GM11168 (cell line): Measurements from ENCODE around the gene SPIRE2.
"Not testable (repeated sequence)": the region's sequence is repeated elsewhere in the genome, so short reads cannot be mapped to it uniquely, and the experiment has no call there.

Experiments
- in situ Hi-C: fragments of 300-500 bp; cut with MboI; formaldehyde crosslinking; loops from one replicate; pipeline ENCODE4 v1.12.0; 2022; ENCODE audit warnings: low sequenced_read_pairs; ENCODE audit not compliant: unreplicated experiment

Gene SPIRE2

GRCh38 chr16:89859615-89860007, 31.3 kb downstream of the SPIRE2 start:
- in situ Hi-C loops: loop anchor here (10.0 kb wide), 1 partner anchor 155 kb away; the partner anchor contains the start of gene SPATA2L

- in situ Hi-C loops: loop anchor here (10.0 kb wide), 1 partner anchor 156 kb away; the partner anchor contains the start of gene SPATA2L
Observed at GRCh38 chr16:89860747-89861304, 32.6 kb downstream of the SPIRE2 start.

- in situ Hi-C loops: loop anchor here (10.0 kb wide), 1 partner anchor 157 kb away; the partner anchor contains the start of gene SPATA2L
Observed at GRCh38 chr16:89861648-89862047, 33.4 kb downstream of the SPIRE2 start.

- in situ Hi-C loops: loop anchor here (10.0 kb wide), 1 partner anchor 158 kb away; the partner anchor contains the start of gene SPATA2L
Observed at GRCh38 chr16:89862732-89863131, 34.5 kb downstream of the SPIRE2 start.

GRCh38 chr16:89863741-89864526, 35.7 kb downstream of the SPIRE2 start:
- in situ Hi-C loops: loop anchor here (10.0 kb wide), 1 partner anchor 159 kb away; the partner anchor contains the start of gene SPATA2L

- in situ Hi-C loops: loop anchor here (10.0 kb wide), 1 partner anchor 160 kb away; the partner anchor contains the start of gene SPATA2L
Observed at GRCh38 chr16:89864527-89864820, 36.2 kb downstream of the SPIRE2 start.

GRCh38 chr16:89867918-89868317, 39.6 kb downstream of the SPIRE2 start:
- in situ Hi-C loops: loop anchor here (10.0 kb wide), 1 partner anchor 163 kb away; the partner anchor contains the start of gene SPATA2L

GRCh38 chr16:89869911-89870310, 41.6 kb downstream of the SPIRE2 start:
- in situ Hi-C loops: loop anchor here (10.0 kb wide), 1 partner anchor 165 kb away; the partner anchor contains the start of gene SPATA2L

- in situ Hi-C loops: no loop called here
Observed at GRCh38 chr16:89870440-89870839, 42.2 kb downstream of the SPIRE2 start.

- in situ Hi-C loops: no loop called here
Observed at GRCh38 chr16:89871895-89872294, 43.6 kb downstream of the SPIRE2 start.

- in situ Hi-C loops: no loop called here
Observed at GRCh38 chr16:89873109-89873971, 45.1 kb downstream of the SPIRE2 start, which contains the start of gene TCF25. TSS of gene TCF25 (plus strand) at chr16:89873592. CDS start at chr16:89873668, 76 bp downstream.

- in situ Hi-C loops: no loop called here
Observed at GRCh38 chr16:89873972-89874689, 45.9 kb downstream of the SPIRE2 start.

- in situ Hi-C loops: not testable (repeated sequence)
Observed at GRCh38 chr16:89879123-89879522, 50.8 kb downstream of the SPIRE2 start.

- in situ Hi-C loops: no loop called here
Observed at GRCh38 chr16:89880477-89881367, 52.4 kb downstream of the SPIRE2 start.

- in situ Hi-C loops: no loop called here
Observed at GRCh38 chr16:89881368-89881730, 53.1 kb downstream of the SPIRE2 start.

- in situ Hi-C loops: no loop called here
Observed at GRCh38 chr16:89883346-89884040, 55.2 kb downstream of the SPIRE2 start.

GRCh38 chr16:89884041-89884421, 55.8 kb downstream of the SPIRE2 start:
- in situ Hi-C loops: no loop called here

- in situ Hi-C loops: no loop called here
Observed at GRCh38 chr16:89887243-89887642, 59.0 kb downstream of the SPIRE2 start.
